Stimulated activated naive CD4-positive, alpha-beta T cell (primary cell): ENCODE data around the gene PPP1R3F.
A peak's percentile ranks its signal among the peaks of the same experiment; 100 is the strongest.

Experiments
- DNase-seq, 6 experiments: peaks; one replicate each; lab custom pipeline; 2025; lab: John Stamatoyannopoulos, UW

The PPP1R3F gene

DNA sequence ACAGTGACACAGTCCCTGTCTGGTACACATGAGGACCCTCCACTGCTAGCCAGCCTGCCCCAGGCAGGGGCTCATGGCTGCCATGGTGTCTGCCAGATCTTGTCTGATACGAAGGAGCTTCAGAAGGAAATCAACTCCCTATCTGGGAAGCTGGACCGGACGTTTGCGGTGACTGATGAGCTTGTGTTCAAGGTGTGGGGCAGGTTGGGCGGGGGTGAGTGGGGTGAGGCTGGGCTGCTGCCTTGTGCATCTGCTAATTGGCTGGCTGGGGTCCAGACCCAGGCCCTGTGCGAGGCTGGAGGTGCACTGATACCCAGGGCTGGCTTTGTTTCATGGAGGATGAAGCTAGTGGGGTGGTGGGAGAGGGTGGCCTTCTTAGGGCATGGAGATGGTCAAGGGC is 20.5 kb upstream of the PPP1R3F start:
- no peak for DNase-seq

DNA sequence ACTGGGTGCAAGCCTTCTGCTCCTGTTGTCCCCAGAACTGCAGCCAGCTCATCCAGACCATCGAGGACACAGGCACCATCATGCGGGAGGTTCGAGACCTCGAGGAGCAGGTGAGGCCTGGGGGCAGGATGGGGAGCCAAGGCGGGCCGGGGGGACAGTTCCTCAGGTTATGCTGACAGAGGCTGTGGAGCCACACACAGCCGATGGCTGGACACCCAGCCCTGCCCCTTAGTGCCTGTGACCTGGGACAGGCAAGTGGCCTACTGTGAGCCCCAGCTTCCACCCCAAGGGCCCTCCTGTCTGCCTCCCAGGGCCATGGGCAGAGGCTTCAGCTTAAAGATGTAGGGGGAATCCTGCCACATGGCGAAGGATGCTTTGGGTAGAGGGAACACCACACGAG is 20.0 kb upstream of the PPP1R3F start:
- no peak for DNase-seq

DNA sequence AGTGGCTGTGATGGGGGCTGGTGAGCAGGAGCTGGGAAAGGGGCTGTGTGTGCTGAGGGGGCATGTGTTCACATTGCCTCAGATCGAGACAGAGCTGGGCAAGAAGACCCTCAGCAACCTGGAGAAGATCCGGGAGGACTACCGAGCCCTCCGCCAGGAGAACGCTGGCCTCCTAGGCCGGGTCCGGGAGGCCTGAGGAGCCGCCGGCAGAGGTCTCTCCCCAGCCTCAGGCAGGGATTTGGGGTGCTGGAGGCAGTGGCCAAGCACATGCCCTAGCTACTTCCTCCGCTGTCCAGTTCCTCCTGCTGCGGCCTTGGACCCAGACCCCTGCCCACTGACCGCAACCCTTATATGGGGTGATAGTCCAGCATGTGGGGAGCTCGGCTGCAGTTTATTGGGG is 19.5 kb upstream of the PPP1R3F start:
- DNase-seq = no peak

DNA sequence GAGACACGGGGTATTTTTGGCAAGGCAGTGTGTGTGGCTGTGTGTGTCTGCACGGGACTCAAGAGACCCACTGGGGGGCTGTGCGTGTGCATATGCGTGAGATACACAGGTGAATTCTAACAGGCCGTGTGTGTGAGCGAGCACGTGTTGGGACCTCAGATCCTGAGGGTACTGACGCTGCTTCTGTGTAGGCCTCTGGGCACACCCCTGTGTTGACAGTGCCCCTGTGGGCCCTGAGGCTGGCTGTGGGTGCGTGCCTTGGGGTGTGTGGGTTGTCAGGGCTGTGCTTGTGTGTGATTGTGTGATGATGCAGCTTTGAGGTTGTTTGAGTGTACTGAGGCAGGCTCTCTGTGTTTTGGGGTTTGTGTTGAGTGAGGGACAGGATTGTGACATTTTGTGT is 19.0 kb upstream of the PPP1R3F start:
- DNase-seq = no peak

DNA sequence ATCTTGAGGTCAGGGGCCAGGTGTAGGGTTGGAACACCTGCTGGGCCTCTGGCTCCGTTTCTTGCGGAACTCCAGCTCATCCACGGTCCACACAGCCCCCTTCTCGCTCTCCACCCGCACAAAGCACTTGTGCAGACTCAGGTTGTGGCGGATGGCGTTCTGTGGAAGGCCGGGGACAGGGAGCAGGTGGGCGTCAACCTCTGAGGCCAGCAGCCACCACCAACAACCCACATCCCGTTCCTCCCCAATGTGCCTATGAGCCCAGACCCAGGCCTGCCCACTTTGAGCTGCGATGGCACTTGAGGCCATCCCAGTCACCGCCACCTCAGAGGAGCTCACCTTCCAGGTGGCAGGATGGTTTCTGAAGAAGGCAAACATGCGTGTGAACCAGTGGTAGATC is 18.3 kb upstream of the PPP1R3F start:
- no peak for DNase-seq

DNA sequence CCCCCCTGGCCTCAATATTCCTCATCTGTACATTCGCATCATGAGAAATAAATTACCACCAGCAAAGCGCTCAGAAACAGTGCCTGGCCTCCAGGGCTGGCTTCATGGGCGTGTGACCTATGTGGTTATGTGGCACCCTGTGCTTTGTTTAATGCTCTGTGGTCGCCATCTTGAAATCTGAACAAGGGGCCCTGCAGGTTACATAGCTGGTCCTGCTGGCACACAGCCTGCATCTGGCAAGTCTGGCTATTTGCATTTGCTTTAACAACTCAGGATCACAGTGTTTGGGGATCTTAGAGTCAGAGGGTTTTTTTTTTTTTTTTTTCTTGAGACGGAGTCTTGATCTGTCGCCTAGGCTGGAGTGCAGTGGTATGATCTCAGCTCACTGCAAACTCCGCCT is 15.0 kb upstream of the PPP1R3F start:
- DNase-seq = no peak

DNA sequence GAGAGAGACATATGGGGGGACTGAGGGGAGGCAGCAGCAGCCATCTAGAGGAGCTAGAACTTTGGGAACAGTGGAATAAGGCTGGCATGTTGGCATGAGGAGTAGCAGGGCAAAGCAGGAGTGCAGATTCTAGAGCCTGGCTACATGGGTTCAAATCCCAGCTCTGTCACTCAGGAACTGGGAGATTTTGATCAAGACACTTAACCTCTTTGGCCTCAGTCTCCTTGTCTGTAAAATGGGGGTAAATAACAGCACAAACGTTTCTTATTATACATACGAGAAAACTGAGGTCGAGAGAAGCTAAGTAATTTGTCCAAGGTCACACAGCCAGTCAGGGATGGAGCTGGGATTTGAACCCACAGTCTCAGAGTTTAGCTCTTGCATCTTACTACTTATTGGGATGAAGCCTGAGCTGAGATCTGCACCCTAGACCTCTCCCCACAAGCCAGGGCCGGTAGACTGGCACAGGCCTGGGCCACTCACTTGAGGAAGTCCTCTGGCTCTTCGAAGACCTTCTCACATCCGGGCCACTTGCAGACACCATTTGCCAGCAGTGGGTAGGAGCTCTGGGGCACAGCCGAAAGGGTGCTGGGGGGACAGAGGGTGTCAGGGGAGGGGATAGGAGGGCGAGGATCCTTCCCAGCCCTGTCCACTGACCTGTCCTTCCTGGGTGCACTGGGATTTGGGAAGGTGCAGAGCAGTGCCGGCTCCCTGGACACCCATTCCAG is 13.2 kb upstream of the PPP1R3F start:
- no peak for DNase-seq

DNA sequence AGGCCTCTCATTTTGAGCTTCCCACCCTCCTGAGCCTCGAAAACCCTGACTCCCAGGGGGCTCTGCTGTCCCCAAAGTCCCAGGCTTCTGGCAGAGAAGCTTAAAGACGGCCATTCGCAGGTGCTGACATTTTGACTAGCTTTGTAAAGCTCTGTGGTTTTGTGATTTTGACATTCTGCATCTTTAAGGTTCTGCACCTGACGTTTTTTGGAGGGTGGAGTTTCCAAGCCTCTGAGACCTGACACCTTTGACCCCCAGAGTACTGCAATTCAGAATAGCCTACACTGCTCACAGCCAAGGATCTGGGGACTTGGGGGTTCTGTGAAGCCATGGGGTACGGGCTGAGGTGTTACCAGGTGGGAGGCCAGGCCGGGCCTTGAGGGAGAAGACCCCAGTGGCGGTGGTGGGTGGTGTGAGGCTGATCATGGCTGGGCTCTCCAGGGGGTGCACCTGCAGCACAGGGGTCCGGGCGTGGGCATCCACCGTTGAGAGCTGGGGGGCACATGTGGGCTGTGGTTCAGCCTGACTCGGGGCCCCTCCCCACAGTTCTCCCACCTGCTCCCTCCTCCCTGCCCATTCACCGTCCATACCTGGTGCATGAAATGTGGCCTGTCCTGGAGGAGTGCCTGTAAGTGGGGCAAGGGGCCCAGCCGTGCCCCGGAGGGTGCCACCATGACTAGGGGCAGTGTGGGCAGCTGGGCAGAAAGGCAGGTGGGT is 12.4 kb upstream of the PPP1R3F start:
- no peak for DNase-seq

DNA sequence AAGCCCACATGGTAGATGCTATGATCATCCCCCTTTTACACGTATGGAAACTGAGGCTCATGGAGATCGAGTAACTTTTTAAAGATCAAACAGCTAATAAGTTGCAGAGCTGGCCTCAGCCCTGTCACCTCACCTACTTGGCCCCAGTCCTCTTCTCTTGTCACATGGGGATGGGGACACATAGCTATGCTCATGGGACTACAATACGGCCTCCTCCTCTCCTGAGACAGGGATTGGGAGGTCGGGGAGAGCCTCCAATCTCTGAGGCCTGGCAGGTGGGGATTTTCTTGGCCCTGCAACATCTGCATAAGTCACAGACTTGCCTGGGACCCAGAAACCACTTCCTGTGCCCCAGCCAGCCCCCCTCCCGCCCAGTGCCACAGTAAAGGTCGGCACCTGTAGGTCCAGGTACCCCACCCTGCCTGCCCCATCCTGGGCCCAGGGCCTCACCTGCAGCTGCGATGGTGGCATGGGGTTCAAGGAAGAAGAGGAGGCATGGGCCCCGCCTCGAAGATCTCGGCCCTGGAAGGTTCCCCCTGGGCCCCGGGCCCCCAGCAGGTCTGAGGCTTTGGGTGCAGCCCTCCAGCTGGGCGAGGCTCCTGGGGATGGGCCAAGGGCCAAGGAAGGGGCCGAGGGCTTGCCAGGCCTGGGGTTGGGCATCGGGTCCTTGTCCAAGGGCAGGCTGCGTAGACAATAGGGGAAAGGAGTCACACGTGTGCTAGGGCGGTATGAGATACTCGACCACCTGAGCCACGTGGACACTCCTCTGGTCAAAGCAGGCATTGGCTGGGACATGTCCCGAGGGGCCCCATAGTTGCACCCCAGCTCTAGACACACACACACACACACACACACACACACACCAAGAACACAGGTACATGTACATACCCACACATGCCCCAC is 11.5 kb upstream of the PPP1R3F start:
- peak in 3 of 6 experiments; percentile 6 to 27 (median 19) for DNase-seq

DNA sequence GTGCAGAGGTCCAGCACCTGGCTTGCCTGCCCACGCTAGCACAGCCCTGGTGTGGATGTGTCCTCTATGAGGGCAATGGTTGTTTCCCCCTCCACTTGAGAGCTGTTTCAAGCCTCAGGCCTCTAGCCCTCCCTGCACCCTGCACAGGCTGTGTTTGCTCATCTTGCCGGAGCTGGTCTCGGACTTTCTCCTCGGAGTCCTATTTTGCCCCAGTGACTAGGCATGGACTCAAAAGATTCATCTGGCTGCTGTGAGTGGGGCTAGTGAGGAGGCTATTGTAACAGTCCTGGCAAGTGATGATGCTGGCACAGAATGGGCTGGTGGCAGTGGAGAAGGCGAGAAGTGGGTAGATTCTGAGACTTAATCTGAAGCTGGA is 10.9 kb upstream of the PPP1R3F start:
- no peak for DNase-seq

DNA sequence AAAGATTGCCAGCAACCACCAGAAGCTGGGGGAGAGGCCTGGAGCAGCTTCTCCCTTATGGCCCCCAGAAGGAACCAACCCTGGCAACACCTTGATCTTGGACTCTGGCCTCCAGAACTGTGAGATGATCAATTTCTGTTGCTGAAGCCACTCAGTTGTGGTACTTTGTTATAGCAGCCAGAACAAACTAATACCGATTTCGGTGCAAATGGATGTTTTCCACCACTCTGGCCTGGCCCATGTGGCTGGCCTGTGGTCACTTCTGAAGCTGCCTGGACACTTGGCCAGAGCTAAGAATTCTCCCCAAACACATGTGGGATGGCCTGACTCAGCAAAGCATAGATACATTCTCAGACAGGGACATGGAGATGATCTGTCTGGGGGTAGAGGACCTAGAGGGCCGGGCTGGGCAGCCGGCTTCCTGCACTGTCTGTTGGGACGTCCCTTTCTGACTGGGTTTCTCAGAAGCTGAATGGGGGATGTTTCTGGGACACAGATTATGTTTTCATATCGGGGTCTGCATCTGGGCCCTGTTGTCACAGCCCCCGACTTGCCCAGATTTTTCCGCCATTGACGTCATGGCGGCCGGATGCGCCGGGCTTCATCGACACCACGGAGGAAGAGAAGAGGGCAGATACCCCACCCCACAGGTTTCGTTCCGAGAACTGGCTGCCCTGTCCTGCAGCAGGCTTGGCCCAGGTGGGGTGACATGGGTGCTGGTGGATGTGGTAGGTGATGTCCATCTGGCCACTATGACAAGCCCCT is 9.2 kb upstream of the PPP1R3F start:
- DNase-seq = no peak

DNA sequence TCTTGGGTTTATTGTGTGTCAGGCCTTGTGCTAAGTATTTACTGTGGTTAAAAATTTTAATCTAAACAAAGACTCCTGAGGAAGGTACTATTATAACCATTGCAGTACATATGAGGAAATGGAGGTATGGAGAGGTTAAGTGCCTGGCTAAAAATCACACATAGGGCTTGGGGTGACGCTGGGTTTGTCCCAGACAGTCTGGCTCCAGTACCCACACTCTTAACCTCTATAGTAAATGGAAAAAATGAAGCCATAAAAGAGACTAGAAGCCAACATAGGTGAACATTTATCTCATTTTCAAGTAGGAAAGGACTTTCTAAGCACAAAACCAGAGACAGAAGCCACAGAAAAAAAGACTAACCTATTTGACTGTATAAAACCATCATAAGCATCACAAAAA is 7.0 kb upstream of the PPP1R3F start:
- DNase-seq = no peak

DNA sequence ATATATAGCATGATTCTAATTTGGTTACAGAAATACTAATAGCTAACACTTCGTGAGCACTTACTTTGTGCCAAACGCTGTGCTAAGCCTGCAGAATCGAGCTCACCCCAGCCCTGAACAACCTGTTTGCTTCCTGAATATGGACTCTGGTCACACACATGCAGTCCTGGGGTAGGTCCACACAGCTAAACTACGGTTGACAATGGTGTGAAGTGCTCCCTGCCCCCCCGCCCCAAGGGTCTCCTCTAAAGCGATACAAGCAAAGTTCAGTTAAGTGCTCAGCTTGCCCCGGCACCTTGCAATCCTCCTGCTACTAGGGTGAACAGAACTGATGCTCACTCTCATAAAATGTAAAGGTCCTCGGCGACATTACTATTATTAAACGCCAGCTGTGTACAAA is 6.0 kb upstream of the PPP1R3F start:
- no peak for DNase-seq

DNA sequence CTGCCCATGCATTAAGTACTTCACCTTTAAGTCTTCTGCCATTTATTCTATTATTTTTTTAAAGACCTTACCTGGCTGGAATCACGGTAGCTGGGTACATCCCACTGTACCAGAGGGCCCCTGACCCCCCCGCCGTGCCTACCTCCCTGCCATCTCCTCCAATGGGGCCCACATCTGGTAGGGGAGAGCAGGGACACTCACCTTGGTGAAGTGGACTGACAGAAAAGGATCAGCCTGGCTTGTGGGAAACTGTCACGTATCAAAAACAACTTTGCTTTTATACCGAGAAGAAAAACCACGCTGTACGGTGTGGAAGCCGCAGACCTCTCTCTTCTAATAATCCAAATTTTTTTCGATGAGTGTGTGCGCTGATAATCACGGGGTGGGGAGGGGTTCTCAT is 5.1 kb upstream of the PPP1R3F start, which contains the start of gene FOXP3:
TSS of gene FOXP3 (minus strand) at position 251 of the 400 bp plus-strand sequence. CDS start 6,205 bp downstream, outside the sequence.
- DNase-seq = no peak

DNA sequence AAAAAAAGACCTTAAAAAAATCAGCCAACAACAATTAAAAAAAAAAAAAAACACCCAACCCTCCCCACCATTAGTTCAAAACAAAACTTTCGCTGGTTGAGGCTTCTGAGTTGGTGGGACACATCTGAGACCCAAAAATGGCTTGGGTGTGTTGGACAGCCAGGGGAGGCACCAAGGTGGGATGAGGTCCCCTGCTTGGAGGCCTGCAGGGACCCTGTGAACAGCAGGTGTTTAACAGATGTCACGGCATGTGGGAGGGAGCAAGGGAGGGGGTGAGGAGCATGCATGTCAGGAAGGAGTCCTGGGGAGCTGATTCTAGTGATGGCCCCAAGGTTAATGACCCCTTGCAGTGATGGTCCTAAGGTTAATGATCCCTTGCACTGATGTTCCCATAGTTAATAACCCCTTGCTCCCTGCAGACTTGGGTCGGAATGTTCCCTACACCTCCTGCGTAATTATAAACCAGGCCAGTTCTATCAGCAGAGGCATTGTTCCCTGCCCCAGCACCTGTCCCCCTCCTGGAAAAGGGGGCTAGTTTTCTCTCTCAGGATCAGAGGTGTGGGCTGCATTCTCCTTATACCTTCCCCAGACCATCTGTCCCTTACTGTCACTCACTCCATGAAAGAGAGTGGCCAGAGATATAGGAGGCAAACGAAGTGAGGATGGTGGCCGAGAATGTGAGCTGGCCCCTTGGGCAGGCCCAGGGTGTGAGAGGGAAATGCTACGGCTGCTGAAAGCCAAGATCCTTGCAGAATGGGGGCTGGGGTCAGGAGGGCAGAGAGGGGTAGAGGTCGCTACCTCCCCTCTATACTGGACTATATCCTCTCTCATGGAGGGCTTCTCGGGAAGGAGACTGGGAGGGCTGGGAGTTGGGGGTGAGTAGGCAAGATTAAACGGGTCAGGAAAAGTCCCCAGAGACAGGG is 2.8 kb upstream of the PPP1R3F start:
- no peak for DNase-seq

DNA sequence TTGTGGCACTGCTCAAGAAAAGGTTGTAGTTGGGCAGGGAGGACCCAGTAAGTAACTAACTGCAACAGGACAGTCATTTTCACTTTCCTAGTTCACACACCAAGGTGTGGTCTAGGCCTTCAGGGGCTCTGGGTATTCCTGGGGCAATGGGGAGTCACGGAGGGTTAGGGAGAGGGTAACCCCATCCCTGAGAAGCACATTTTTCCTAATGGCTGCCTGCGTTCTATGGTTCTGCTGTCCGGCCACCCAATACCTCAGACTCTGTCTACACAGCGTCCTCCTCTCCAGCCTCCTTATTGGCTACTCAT is 937 bp upstream of the PPP1R3F start:
- DNase-seq = no peak

DNA sequence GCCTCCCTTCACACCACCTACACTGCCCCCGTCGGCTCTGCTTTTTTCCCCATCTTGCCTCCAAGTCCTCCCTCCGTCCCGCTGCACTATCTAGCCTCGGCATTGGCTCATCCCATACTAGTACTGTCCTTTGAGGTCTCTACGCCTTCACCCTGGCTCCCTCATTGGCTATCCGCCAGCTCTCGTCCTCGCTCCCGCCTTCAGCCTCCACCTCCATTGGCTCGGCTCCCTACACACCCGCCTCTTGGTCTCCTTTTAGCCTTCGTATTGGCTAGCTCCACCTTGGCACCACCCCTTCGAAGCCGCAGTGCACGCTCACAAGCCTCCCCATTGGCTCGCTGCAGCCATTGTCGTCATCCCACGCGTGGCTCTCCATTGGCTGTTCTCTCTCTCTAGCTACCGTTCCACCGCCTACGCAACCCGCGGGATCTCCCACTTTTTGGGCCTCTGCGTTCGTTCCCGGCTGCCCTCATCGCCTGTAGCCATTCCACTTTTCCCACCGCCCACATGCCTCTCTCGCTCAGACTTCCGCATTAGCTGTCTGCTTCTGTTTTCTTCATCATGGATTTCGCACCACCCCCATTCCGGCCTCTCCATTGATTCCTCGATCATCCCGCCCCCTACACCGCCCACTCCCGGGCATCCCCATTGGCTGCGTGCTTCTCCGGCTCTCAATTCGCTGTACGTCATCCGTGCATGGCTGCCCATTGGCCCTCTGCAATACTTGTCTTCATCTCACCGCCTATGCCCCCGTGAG is 405 bp upstream of the PPP1R3F start:
- DNase-seq = peak; percentile 93 to 98 (median 94)

DNA sequence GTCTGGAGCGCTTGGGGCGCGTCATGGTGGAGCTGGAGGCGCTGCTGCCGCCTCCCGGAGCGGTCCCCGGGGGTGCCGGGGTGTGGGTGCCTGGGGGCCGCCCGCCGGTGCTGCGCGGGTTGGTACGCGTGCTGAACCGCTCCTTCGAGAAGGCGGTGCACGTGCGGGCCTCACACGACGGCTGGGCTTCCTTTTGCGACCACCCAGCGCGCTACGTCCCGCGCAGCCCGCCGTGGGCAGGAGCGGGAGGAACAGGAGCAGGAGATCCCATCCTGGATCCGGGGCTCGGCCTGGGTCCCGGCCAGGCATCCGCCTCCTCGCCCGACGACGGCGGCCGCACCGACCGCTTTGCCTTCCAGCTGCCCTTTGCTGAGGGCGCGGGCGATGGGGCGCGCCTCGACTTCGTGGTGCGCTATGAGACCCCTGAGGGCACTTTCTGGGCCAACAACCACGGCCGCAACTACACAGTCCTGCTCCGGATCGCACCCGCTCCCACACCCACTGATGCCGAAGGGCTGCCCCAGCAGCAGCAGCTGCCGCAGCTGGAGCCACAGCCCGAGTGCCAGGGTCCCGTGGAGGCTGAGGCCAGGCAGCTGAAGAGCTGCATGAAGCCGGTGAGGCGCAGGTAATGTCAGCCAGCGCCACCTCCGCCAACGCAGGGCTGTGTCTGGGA is 792 bp downstream of the PPP1R3F start:
- peak in 2 of 6 experiments; percentile 9 to 42 for DNase-seq

DNA sequence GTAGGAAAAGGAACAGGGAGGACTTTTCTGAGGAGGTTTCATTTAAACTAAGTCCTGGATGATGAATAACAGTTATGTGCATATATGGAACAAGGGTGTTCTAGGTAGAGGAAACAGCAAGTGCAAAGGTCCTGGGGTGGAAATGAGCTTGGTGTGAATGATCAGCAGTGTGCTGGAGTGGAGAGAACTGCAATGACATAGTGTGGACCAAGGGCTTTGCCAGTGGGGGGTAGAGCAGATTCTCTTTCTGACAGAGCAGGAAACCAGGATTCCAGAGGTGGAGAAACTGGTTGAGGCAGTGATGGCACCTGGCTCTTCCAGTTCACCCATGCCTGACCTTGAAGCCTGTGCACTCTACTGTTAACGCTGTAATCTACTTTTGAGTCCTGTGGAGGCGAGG is 1.7 kb downstream of the PPP1R3F start:
- DNase-seq = no peak

DNA sequence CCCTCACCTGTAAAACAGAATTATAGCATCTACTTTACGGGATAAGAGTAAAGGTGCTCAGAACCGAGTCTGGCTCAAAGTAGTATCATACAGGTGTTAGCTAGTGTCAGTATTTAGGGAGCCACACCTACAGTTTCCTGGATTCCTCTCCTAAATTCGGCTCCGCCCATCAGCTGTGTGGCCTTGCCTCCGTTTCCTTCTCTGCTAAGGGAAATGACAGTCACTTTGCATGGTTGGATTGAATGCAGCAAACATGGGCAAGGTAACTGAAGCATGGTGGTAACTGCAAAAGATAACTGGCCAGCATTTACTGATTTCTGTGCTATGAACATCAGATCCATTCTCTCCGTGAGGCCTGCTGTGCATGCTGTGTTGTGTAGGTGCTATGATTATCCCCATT is 2.8 kb downstream of the PPP1R3F start:
- DNase-seq = peak in 4 of 6 experiments; percentile 3 to 48 (median 24)
